Measurements from ENCODE around the gene PAFAH1B2. TPM values are rescaled to one million over a fixed set of nuclear protein-coding genes. Genes with fewer than 3 reads are reported as not detected.

Gene PAFAH1B2
- total RNA-seq, 1 donor from 2014 or later, result 78.7 TPM

GRCh38 chr11:117193130-117194020 lies 49.3 kb downstream of the PAFAH1B2 start:
- H3K27ac Mint-ChIP-seq, result peak overlapping the region; percentile 61
- no peaks in the 10 kb centered on the region for H3K27me3 Mint-ChIP-seq
- POLR2A ChIA-PET, result interaction anchor here (0.8 to 2.9 kb wide), 5 partner anchors 11 to 49 kb away, joined by 3 to 12 read pairs (median 3); partner anchors contain the start of gene PAFAH1B2
- no peak for TF ChIP-seq CTCF (IDR thresholded peaks at IDR 0.05)
- peaks cover 58% of the 10 kb centered on the region for H3K4me1 Mint-ChIP-seq
- no peaks in the 10 kb centered on the region for H3K9me3 Mint-ChIP-seq
- intact Hi-C loops (cut with micrococcal nuclease), result no loop called here
- peaks cover 81% of the 10 kb centered on the region for H3K36me3 Mint-ChIP-seq (ENCODE audit: low read depth)
- H3K4me3 Mint-ChIP-seq, result no peak overlapping the region
- DNase-seq (no peak), ATAC-seq (ENCODE audit: low read depth) (no peak)
- CTCF ChIA-PET, result interaction anchor here (2.0 kb wide), 1 partner anchor 12 kb away, joined by 5 read pairs; no protein-coding TSS in a partner anchor

DNA sequence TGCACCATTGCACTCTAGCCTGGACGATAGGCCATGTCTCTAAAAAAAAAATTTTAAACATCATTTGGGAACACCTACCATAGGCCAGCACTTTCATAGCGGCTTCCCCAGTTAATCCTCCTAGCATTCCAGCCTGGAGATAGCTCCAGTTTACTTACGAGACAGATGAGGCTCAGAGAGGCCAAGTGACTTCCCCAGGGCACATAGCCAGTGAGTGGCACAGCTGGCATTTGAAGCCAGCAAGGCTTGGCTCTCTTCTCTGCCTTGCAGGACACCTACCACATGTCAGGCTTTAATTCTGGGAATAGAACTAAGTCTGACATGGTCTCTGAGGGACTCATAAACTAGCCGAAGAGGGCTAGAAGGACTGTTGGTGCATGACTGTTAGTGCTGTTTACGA lies 50.2 kb downstream of the PAFAH1B2 start:
- H3K27me3 Mint-ChIP-seq, result no peaks in the 10 kb centered on the region
- H3K4me3 Mint-ChIP-seq, result no peak overlapping the region
- H3K9me3 Mint-ChIP-seq, result no peaks in the 10 kb centered on the region
- peaks cover 51% of the 10 kb centered on the region for H3K4me1 Mint-ChIP-seq
- no peak for TF ChIP-seq CTCF (IDR thresholded peaks at IDR 0.05)
- ATAC-seq (ENCODE audit: low read depth) (no peak), DNase-seq (no peak)
- no peak overlapping the region for H3K27ac Mint-ChIP-seq
- peaks cover 75% of the 10 kb centered on the region for H3K36me3 Mint-ChIP-seq (ENCODE audit: low read depth)
- intact Hi-C loops (cut with micrococcal nuclease), result no loop called here
- ChIA-PET CTCF (interaction anchor here (1.4 to 2.0 kb wide), 2 partner anchors 13 to 36 kb away, joined by 4 to 5 read pairs; no protein-coding TSS in a partner anchor), POLR2A (interaction anchor here (1.2 to 2.9 kb wide), 3 partner anchors 12 to 50 kb away, joined by 3 to 12 read pairs (median 3); partner anchors contain the start of gene PAFAH1B2)

DNA sequence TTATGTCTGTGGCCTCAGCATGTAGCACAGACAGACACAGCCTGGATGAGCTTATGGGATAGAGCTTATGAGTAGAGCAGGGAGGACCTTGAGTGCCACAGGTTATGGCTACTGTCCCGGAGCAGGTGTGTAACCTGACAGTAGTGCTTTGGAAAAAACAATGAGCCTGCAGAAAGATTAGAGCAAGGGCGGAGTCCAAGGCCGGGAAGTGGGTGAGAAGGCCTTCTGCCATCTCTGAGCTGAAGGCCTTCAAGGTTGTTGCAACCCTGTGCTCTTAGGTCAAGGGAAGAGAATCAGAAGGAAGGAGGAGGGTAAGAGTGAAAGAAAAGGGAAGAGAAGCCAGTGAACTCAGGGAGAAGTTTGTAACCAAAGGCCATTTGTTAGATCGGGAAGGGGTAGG lies 51.2 kb downstream of the PAFAH1B2 start:
- TF ChIP-seq CTCF (IDR thresholded peaks at IDR 0.05), result no peak
- Mint-ChIP-seq H3K27me3 (no peaks in the 10 kb centered on the region), H3K27ac (peak overlapping the region; percentile 70), H3K4me1 (peaks cover 41% of the 10 kb centered on the region), H3K9me3 (no peaks in the 10 kb centered on the region), H3K4me3 (no peak overlapping the region), H3K36me3 (ENCODE audit: low read depth) (peaks cover 70% of the 10 kb centered on the region)
- ChIA-PET POLR2A (interaction anchor here (2.9 kb wide), 1 partner anchor 15 kb away, joined by 12 read pairs; no protein-coding TSS in a partner anchor), CTCF (interaction anchor here (1.4 to 3.1 kb wide), 2 partner anchors 16 to 35 kb away, joined by 4 to 13 read pairs; partner anchors contain the start of gene SIDT2)
- ATAC-seq (ENCODE audit: low read depth), result no peak
- intact Hi-C loops (cut with micrococcal nuclease), result no loop called here
- DNase-seq, result no peak

- Mint-ChIP-seq H3K4me1 (peaks cover 41% of the 10 kb centered on the region), H3K4me3 (no peak overlapping the region), H3K27me3 (no peaks in the 10 kb centered on the region), H3K9me3 (no peaks in the 10 kb centered on the region), H3K27ac (peak overlapping the region; percentile 66), H3K36me3 (ENCODE audit: low read depth) (peaks cover 68% of the 10 kb centered on the region)
- no peak for DNase-seq
- TF ChIP-seq CTCF (IDR thresholded peaks at IDR 0.05), result no peak
- POLR2A ChIA-PET, result interaction anchor here (1.0 to 2.9 kb wide), 3 partner anchors 16 to 22 kb away, joined by 3 to 12 read pairs (median 11); no protein-coding TSS in a partner anchor
- ATAC-seq (ENCODE audit: low read depth), result no peak
- intact Hi-C loops (cut with micrococcal nuclease), result loop anchor here (2.0 kb wide), 1 partner anchor 17 kb away; the partner anchor contains the start of gene SIDT2
- CTCF ChIA-PET, result interaction anchor here (3.1 kb wide), 1 partner anchor 16 kb away, joined by 13 read pairs; the partner anchor contains the start of gene SIDT2
Observed at GRCh38 chr11:117195761-117196160, 51.7 kb downstream of the PAFAH1B2 start.

All from activated B cell treated with CpG ODN at 0.5 μM for 24 hours (primary cell).